CD4-positive, alpha-beta T cell treated with Interferon alpha-2 for 1 hour (primary cell): Measurements from ENCODE around the gene GOLGA8M.
A peak's percentile ranks its signal among the peaks of the same experiment; 100 is the strongest.
"Not testable (repeated sequence)": the region's sequence is repeated elsewhere in the genome, so short reads cannot be mapped to it uniquely, and the experiment has no call there.

ENCODE experiments used
- DNase-seq, 2 donors: peaks; one replicate each; pipeline ENCODE4 v3.0.0-alpha.2; 2020 to 2022

GOLGA8M gene, protein sequence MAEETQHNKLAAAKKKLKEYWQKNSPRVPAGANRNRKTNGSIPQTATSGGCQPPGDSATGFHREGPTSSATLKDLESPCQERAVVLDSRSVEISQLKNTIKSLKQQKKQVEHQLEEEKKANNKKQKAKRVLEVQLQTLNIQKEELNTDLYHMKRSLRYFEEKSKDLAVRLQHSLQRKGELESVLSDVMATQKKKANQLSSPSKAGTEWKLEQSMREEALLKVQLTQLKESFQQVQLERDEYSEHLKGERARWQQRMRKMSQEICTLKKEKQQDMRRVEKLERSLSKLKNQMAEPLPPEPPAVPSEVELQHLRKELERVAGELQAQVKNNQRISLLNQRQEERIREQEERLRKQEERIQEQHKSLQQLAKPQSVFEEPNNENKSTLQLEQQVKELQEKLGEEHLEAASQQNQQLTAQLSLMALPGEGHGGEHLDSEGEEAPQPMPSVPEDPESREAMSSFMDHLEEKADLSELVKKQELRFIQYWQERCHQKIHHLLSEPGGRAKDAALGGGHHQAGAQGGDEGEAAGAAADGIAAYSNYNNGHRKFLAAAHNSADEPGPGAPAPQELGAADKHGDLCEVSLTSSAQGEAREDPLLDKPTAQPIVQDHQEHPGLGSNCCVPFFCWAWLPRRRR

DNA sequence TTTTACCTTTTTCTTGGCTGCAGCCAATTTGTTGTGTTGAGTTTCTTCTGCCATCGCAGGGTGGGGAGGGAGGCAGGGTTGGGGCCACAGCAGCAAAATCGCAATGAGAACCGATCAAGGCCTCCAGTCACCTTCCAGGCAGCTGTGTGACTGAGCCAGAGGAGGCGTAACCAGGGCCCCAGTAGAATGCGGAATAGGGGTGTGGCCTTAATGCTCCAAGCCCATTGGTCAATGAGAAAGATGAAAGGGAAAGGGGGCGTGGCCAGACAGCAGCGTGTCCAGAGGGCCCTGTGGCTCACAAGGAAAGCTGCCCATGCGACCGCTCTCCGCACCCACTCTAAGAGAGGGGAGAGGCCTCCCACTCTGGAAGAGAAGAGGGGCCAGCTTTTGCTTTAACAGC lies at the start of gene GOLGA8M:
Gene GOLGA8M, minus strand, starts transcription at position 152 of the 400 bp plus-strand sequence. Its CDS starts 98 bp downstream, at position 54.
- DNase-seq: not testable (repeated sequence)

DNA sequence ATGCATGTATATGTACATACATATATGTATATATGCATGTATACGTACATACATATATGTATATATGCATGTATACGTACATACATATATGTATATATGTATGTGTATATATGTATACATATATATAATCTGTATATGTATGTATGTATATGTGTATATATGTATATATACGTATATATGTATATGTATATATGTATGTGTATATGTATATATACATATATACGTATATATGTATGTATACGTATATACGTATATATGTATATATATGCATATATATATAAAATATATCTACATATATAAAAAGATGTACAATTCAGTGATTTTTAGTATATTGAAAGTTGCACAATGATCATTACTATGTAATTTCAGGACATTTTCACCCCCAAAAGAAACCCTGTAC lies 30.7 kb upstream of the GOLGA8M start:
- DNase-seq: not testable (repeated sequence)

DNA sequence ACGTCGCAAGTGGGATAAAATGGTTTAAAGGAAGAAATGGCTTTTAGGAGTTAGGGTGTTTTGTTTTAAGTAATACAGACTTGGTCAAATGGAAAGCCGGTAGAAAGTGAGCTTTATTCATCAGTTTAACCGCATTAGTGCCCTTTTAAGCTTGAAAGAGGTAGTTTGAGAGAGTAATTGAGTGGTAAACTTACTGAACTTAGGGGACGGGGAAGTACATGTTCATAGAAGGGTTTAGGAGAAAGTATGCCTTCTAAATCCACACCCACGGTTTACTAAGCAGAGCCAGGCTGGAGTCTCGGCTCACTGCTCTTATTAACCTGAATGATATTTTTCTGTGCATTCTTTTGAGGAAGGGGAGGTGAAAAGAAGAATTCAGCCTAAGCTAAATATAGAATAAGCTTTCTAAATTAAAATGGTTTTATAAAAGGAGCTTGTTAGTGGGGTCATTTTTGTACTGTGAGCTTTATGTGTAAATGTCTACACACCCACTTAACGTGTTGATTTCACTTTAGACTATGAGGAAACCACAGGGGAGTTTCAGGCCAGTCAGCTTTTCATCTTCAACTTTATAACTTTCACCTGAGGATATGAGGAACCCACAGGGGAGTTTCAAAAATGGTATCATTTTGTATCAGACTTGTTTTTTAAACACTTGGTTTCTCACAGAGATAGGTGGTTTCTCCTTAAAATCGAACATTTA lies 26.5 kb upstream of the GOLGA8M start:
- peak; percentile 27 to 61 for DNase-seq

DNA sequence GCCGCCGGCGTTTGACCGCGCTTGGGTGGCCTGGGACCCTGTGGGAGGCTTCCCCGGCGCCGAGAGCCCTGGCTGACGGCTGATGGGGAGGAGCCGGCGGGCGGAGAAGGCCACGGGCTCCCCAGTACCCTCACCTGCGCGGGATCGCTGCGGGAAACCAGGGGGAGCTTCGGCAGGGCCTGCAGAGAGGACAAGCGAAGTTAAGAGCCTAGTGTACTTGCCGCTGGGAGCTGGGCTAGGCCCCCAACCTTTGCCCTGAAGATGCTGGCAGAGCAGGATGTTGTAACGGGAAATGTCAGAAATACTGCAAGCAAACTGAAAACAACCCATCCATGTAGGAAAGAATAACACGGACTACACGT lies 26.0 kb upstream of the GOLGA8M start:
- not testable (repeated sequence) for DNase-seq

DNA sequence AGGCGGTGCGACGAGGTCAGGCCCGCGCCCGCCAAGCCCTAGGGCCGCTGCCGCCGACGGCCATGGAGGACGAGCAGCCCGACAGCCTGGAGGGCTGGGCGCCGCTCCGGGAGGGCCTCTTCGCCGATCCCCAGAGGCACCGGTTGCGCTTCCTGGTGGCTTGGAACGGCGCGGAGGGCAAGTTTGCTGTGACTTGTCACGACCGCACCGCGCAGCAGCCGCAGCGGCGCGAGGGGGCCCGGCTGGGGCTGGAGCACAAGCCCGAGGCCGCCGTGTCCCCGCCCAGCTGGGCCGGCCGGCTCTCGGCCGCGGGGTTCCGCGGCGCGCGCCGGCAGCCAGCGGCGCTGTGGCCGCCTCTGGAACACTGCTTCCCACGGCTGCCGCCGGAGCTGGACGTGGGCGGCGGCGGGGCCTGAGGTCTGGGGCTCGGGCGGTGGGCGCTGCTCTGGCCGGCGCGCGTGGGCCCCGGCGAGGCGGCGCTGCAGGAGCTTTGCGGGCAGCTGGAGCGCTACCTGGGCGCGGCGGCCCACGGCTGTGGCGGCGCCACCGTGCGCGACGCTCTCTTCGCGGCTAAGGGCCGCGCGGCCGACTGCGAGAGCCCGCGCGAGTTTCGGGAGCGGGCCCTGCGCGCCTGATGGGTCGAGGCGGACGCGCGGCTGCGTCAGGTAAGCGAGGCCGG lies 25.4 kb upstream of the GOLGA8M start:
- DNase-seq: peak; percentile 45

DNA sequence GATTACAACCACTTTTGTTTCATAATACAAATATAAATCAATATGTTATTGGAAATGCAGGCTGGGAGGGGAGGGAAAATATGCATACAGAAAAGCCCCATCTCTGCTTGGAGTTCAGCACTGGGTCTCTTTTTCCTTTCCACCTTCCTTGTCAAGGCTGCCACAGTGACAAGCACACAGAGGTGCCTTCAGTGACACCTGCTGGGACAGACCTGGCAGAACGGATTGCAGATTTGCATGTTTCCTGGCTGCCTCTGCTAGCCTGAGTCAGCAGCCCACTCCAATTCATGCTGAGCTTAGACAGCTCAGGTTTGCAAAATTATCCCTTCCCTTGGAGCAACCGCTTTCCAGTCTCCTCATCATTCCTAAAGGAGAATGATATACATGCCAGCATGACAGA lies 15.8 kb upstream of the GOLGA8M start:
- peak; percentile 12 to 21 for DNase-seq

DNA sequence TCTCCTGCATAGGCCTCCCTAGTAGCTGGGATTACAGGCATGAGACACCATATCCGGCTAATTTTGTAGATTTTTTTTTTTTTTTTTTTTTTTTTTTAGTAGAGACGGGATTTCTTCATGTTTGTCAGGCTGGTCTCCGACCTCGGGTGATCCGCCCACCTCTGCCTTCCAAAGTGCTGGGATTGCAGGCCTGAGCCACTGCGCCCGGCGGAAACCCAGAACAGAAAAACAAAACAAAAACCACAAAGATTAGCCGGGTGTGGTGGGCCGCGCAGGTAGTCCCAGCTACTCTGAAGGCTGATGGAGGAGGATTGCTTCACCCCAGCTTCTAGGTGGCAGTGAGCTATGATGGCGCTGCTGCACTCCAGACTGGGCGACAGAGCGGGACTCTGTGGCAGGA lies 14.8 kb upstream of the GOLGA8M start:
- not testable (repeated sequence) for DNase-seq

DNA sequence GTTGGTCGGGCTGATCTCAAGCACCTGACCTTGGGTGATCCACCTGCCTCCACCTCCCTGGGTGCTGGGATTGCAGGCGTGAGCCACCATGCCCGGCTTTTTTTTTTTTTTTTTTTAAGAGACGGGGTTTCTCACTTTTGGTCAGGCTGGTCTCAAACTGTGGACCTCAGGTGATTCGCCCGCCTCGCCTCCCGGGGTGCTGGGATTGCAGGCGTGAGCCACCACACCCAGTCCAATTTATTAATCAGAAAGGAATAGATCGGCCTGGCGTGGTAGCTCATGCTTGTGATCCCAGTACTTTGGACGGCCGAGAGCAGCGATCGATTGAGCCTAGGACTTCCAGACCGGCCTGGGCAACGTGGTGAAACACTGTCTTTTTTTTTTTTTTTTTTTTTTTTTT lies 13.9 kb upstream of the GOLGA8M start:
- no peak for DNase-seq

DNA sequence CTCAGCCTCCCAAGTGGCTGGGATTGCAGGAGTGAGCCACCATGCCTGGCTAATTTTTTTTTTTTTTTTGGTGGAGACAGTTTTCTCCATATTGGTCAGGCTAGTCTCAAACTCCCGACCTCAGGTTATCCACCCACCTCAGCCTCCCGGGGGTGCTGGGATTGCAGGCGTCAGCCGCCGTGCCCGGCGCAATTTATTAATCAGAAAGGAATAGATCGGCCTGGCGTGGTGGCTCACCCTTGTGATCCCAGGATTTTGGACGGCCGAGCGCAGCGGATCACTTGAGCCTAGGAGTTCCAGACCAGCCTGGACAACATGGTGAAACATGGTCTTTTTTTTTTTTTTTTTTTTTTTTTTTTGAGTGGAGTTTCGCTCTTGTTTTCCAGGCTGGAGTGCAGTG lies 13.3 kb upstream of the GOLGA8M start:
- no peak for DNase-seq

DNA sequence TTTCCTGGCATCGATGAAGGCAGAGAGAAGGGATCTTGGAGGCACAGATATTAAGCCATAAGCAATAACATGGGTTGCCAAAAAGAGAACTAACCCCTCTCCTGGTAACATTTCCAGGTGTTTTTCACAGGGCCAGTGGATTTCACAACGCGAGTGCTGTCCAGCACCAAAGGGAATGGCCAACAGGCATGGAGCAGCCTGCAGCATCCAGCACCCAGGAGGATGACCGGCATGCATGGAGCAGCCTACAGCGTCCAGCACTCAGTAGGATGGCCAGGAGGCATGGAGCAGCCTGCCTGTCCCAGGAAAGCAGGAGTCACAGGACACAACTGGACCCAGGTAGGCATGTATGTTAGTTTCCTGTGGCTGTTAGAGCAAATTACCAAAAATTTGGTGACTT lies 11.8 kb upstream of the GOLGA8M start:
- DNase-seq: not testable (repeated sequence)

DNA sequence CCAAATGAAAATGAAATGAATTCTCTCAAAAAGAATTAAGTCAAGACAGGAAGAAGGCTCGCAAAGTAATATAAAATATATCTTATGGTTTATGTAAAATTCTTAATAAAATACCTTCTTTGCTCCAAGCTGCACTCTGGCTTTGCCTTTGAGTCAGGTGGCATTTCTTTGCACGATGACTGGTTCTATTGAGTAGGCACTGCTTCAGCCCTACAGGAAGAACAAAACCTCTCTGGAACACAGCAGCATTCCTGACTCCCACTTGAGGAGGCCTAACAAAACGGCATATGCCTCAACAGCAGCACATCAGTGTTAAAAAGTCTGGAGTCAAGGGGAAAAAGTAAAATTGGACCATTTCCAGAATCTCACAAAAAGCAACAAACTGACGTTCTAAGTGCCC lies 7.4 kb upstream of the GOLGA8M start:
- DNase-seq: not testable (repeated sequence)

DNA sequence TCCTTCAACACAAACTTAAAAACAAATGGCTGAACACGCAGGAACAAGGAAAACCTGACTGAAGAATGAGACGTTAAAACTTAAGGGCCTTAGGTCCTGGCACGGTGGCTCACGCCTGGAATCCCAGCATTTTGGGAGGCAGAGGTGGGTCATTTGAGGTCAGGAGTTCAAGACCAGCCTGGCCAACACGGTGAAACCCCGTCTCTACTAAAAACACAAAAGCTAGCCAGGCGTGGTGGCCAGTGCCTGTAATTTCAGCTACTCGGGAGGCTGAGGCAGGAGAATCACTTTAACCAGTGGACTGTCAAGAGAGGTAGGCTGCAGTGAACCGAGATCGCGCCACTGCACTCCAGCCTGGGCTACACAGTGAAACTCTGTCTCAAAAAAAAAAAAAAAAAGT lies 6.4 kb upstream of the GOLGA8M start:
- not testable (repeated sequence) for DNase-seq

DNA sequence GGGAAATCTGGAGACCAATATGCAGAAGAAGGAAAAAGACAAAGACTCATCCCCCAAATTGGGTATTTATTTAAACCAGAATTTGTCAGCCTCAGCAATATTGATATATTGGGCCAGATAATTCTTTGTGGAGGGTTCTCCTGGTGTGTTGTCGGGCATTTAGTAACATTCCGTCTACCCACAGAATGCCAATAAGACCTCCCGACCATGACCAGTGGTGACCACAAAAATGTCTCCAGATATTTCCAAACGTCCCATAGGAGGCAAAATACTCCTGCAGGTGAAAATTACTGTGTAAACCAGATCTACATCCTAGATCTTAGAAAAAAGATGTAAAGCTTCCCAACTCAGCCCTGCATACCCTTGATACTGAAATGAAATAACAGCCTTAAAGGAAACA lies 2.0 kb upstream of the GOLGA8M start:
- DNase-seq: not testable (repeated sequence)

DNA sequence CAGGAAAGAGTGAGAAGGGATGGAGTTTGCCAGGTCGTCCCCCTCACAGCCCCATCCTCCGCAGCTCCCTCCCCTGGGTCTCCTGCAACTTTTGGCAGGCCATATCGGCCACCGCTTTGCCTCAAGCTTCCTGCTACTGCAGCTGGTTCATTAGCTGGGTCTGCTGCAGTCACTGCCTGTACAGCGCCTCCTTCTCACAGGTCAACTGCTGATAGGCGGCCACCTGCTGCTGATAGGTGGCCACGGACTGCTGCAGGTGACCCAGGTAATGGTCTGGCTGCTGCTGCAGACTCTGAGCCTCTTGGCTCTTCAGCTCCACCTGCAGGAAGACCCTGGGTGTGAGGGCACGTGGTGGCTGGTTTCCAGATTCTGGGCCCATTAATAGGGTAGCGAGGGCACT lies 8.3 kb downstream of the GOLGA8M start:
- DNase-seq: not testable (repeated sequence)

DNA sequence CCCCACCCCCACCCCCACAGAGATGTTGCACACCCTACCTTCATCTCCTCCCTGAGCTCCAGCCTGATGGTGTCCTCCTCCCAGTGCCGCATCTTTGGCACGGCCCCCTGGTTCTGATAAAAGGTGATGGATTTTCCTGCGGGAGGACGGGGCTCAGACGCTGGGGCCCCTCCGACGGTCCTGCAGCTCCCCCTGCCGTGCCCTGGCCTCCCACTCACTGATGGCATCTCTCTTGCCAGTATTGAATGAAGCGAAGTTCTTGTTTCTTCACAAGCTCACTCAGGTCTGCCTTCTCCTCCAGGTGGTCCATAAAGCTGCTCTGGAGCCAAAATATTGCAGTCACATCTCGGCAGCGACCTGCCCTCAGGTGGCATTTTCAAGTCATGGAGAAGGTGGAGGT lies 9.8 kb downstream of the GOLGA8M start:
- DNase-seq: not testable (repeated sequence)

DNA sequence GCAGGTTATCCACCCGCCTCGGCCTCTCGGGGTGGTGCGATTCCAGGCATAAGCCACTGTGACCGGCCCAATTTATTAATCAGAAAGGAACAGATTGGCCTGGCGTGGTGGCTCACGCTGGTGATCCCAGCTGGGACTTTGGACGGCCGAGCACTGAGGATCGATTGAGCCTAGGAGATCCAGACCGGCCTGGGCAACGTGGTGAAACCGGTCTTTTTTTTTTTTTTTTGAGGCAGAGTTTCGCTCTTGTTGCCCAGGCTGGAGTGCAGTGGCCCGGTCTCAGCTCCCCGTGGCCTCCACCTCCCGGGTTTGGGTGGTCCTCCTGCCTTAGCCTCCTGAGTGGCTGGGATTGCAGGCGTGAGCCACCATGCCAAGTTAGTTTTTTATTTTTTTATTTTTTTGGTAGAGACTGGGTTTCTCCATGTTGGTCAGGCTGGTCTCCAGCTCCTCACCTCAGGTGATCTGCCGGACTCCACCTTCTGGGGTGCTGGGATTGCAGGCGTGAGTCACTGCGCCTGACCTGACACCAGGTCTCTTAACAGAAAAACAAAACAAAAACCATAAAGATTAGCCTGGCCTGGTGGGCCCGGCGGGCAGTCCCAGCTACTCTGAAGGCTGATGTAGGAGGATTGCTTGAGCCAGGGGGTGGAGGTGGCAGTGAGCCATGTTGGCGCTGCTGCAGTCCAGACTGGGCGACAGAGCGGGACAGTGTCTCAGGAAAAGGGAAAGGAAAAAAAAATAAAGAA lies 18.0 kb downstream of the GOLGA8M start:
- not testable (repeated sequence) for DNase-seq

DNA sequence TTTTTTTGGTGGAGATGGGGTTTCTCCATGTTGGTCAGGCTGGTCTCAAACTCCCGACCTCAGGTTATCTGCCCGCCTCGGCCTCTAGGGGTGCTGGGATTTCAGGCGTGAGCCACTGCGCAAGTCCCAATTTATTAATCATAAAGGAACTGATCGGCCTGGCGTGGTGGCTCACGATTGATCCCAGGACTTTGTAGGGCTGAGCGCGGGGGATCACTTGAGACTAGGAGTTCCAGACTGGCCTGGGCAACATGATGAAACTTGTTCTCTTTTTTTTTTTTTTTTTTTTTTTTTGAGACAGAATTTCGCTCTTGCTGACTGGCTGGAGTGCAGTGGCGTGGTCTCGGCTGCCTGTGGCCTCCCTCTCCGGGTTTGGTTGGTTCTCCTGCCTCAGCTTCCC lies 19.2 kb downstream of the GOLGA8M start:
- DNase-seq: not testable (repeated sequence)

DNA sequence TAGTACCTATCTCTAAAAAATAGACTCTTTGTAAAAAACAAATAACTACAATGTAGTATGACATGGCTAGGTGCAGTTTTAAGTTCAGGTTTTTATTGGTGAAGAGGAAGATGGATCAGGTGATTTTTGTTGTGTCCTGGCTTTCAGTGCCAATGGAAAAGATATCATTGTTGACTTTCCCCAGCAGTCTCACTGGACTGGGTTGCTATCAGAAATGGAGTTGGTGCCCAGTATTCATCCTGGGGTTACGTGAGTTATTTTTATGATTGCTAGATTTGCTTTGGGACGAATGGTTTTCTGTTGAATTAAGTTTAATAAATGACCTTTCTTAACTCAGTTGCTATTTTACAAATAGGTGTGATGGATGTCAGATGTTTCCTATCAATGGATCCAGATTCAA lies 38.7 kb downstream of the GOLGA8M start:
- DNase-seq: not testable (repeated sequence)

DNA sequence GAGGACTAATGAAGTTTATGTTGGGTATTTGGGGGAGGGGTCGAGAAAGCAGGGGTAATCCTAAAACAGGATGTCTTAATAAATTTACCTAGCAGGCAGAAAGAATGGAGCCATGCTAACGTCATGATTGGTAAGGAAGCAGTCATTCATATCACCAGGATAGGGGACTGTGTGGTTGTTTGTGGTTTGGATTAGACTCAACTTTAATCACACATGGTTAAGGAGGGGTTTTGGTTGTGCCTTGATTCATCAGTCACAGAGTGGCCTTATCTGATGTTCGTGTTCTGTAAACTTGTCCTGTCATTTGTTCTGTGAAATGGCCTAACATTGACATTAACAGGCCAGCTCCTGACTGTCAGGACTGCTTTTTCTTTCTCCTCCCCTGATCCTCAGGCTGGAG lies 40.1 kb downstream of the GOLGA8M start:
- DNase-seq: not testable (repeated sequence)

DNA sequence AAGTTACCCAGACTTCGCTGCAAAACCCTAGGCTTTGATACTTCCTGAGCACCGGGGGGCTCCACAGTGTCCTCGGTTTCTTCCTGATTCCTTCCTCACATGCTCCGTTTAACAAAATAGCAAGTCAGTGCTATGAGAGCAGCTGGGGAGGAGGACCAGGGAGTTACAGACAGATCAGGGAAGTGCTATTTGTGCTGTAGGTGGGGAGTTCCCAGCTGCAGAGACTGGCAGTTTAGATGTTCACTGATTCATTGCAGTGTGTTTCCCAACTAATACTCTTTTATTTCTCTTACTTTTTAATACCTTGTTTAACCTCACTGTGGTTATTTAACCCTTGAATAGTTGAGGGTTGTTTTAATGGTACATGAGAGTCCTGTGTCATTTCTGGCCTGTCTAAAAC lies 45.8 kb downstream of the GOLGA8M start:
- DNase-seq: not testable (repeated sequence)

DNA sequence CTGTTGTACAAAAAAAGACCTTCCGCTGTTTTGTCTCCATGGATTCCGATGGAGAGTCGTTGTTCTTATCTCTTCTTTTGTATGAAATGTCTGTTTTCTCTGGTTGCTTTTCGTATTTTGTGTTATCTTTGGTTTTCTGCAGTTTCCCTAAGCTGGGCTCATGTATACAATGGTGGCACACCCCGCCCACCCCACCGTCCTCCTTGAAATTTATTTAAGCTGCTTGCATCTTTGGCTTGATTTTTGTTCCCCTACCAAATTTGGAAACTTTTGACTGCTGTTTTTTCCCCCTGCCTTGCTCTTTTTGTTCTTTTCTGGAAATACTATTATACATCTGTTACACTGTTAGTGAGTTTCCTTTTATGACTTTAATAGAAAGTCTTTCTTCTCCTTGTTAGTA lies 47.6 kb downstream of the GOLGA8M start:
- not testable (repeated sequence) for DNase-seq

DNA sequence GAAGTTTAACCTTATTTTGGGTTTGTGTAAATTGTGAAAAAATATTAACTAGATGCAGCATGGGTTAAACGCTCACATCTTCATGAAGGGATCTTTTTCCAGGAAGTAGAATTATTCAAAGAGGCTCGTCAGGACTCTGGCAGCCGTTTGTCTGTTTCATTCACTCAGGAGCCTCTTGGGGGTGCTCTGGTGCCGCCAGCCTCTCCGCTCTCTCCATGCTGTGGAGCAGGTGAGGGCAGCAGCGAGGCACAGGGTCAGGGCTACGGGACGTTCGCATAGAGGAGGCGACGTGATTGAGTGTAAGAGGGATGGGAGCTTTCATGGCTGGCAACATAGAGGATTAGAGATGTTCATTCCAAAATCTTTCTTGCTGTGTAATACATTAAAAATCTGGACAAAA lies 48.5 kb downstream of the GOLGA8M start:
- not testable (repeated sequence) for DNase-seq
